Breast epithelium (tissue), 4 donors: ENCODE measurements around the gene UGT1A1. TPM values are rescaled to one million over a fixed set of nuclear protein-coding genes. Genes with fewer than 3 reads are reported as not detected.

ENCODE experiments used
- DNase-seq, 2 donors: peaks; one replicate each; pipeline ENCODE4 v3.0.0-alpha.2; 2019; ENCODE audit warnings: low spot score in 2 of 2
- H3K27ac ChIP-seq, 2 donors: fragments of 200-600 bp; sonication (generic) in 1 of 2; one replicate each; pipeline ENCODE4 v1.5.1; 2016 to 2019; ENCODE audit warnings: mild to moderate bottlenecking in 1 of 2
- H3K27me3 ChIP-seq, 2 donors: fragments of 200-600 bp; sonication (generic) in 1 of 2; one replicate each; pipeline versions ENCODE4 v1.5.1 to v1.6.0; 2017 to 2019; ENCODE audit warnings: control low read depth in 1 of 2, mild to moderate bottlenecking in 1 of 2
- H3K36me3 ChIP-seq: fragments of 200-600 bp; one replicate; pipeline ENCODE4 v1.5.1; 2019
- H3K4me1 ChIP-seq, 2 donors: fragments of 200-600 bp; sonication (generic); one replicate each; pipeline ENCODE4 v1.5.1; 2016 to 2019; ENCODE audit warnings: control low read depth in 1 of 2
- H3K4me3 ChIP-seq, 3 donors: fragments of 200-600 bp; sonication (generic); 1 replicate in 2 of 3; 2 replicates in 1 of 3; pipeline ENCODE4 v1.5.1; 2016 to 2019; ENCODE audit warnings: mild to moderate bottlenecking in 3 of 3, moderate library complexity in 2 of 3
- H3K9me3 ChIP-seq, 2 donors: fragments of 200-600 bp; sonication (generic) in 1 of 2; one replicate each; pipeline ENCODE4 v1.5.1; 2016 to 2019; ENCODE audit warnings: control low read depth in 1 of 2
- CTCF ChIP-seq, 3 donors: fragments of 450-650 bp; IDR thresholded peaks; one replicate each; pipeline ENCODE4 v1.5.1; 2016 to 2017; ENCODE audit warnings: antibody characterized with exemption in 3 of 3, mild to moderate bottlenecking in 3 of 3, moderate library complexity in 3 of 3
- POLR2A ChIP-seq: fragments of 450-650 bp; IDR thresholded peaks from one replicate; pipeline ENCODE4 v1.6.1; 2016; ENCODE audit warnings: antibody characterized with exemption, mild to moderate bottlenecking, moderate library complexity
- POLR2AphosphoS5 ChIP-seq, 3 donors: sonication (generic); formaldehyde crosslinking; IDR thresholded peaks; one replicate each; pipeline ENCODE4 v1.6.1; 2017; ENCODE audit warnings: antibody characterized with exemption in 3 of 3
- intact Hi-C: fragments of 100-400 bp; cut with DNase I; formaldehyde crosslinking; loops from one replicate; pipeline ENCODE4 v1.15.1; 2023; ENCODE audit warnings: low total_unique reads
- total RNA-seq, 3 donors: library from RNA; depleted of rRNA; stranded (reverse); fragments of >200 nt; gene quantifications; one replicate each; pipeline ENCODE4 v1.1.0, GENCODE V29; 2016

Gene UGT1A1
- total RNA-seq, 3 donors from 2014 or later: not detected

- intact Hi-C loops: no loop called here
- Histone ChIP-seq H3K4me3 (no peak overlapping the region), H3K9me3 (no peaks in the 10 kb centered on the region), H3K27me3 (no peaks in the 10 kb centered on the region), H3K36me3 (no peaks in the 10 kb centered on the region), H3K27ac (no peak overlapping the region), H3K4me1 (no peaks in the 10 kb centered on the region)
- TF ChIP-seq POLR2A: no peak
- no peak for DNase-seq
Measured at GRCh38 chr2:233807966-233808935, 48.2 kb downstream of the UGT1A1 start.

- Histone ChIP-seq H3K9me3 (no peaks in the 10 kb centered on the region), H3K4me3 (no peak overlapping the region), H3K4me1 (no peaks in the 10 kb centered on the region), H3K36me3 (no peaks in the 10 kb centered on the region), H3K27ac (no peak overlapping the region), H3K27me3 (no peaks in the 10 kb centered on the region)
- DNase-seq: no peak
- TF ChIP-seq CTCF (IDR thresholded peaks at IDR 0.05) (no peak), POLR2A (no peak), POLR2AphosphoS5 (IDR thresholded peaks at IDR 0.05) (no peak)
- intact Hi-C loops: no loop called here
Measured at GRCh38 chr2:233810385-233810784, 50.3 kb downstream of the UGT1A1 start.

GRCh38 chr2:233811087-233811486 lies 51.0 kb downstream of the UGT1A1 start:
- no peak for DNase-seq
- Histone ChIP-seq H3K4me3 (no peak overlapping the region), H3K9me3 (no peaks in the 10 kb centered on the region), H3K27me3 (no peaks in the 10 kb centered on the region), H3K27ac (no peak overlapping the region), H3K36me3 (no peaks in the 10 kb centered on the region), H3K4me1 (no peaks in the 10 kb centered on the region)
- TF ChIP-seq POLR2AphosphoS5 (IDR thresholded peaks at IDR 0.05): no peak
- no peak for TF ChIP-seq POLR2A
- TF ChIP-seq CTCF (IDR thresholded peaks at IDR 0.05): no peak
- intact Hi-C loops: no loop called here

- DNase-seq: no peak
Measured at GRCh38 chr2:233811732-233812131, 51.7 kb downstream of the UGT1A1 start.

GRCh38 chr2:233813236-233814055 lies 53.4 kb downstream of the UGT1A1 start:
- intact Hi-C loops: no loop called here
- DNase-seq: no peak
- Histone ChIP-seq H3K36me3 (no peaks in the 10 kb centered on the region), H3K27me3 (no peaks in the 10 kb centered on the region), H3K4me1 (no peaks in the 10 kb centered on the region), H3K27ac (no peak overlapping the region), H3K9me3 (no peaks in the 10 kb centered on the region), H3K4me3 (no peak overlapping the region)
- TF ChIP-seq POLR2A (no peak), CTCF (IDR thresholded peaks at IDR 0.05) (no peak), POLR2AphosphoS5 (IDR thresholded peaks at IDR 0.05) (no peak)

More at GRCh38 chr2:233811732-233812131, 51.7 kb downstream of the UGT1A1 start:
- Histone ChIP-seq H3K9me3 (no peaks in the 10 kb centered on the region), H3K4me1 (no peaks in the 10 kb centered on the region), H3K4me3 (no peak overlapping the region), H3K27ac (no peak overlapping the region), H3K27me3 (no peaks in the 10 kb centered on the region), H3K36me3 (no peaks in the 10 kb centered on the region)
- intact Hi-C loops: no loop called here
- no peak for TF ChIP-seq CTCF (IDR thresholded peaks at IDR 0.05)
- TF ChIP-seq POLR2AphosphoS5 (IDR thresholded peaks at IDR 0.05): no peak
- no peak for TF ChIP-seq POLR2A
